IPS-NIHi7 (cell line): ENCODE data around the gene SELE.
"Not testable (repeated sequence)": the region's sequence is repeated elsewhere in the genome, so short reads cannot be mapped to it uniquely, and the experiment has no call there.

Experiments
- DNase-seq: peaks from one replicate; pipeline ENCODE4 v3.0.0; 2012; ENCODE audit warnings: mixed read lengths; ENCODE audit errors: extremely low spot score

The SELE gene

DNA sequence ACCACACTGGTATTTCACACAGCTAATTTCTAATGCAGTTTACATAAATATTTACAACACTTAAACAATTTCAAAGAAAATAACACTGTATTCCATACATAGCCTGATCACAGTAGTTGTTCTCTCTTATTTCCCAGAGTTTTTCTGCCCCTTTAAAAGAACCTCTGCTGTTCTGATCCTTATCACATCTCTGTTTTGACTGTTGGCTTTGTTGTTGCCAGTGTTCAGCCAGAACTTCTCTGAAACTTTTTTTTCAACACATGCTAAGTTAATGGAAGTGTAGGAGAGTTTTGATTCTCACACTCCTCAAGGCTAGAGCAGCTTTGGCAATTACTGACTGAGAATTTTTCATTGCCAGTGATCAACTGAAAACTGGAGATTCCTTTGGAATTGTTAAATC is 11.1 kb downstream of the SELE start:
- DNase-seq = no peak

DNA sequence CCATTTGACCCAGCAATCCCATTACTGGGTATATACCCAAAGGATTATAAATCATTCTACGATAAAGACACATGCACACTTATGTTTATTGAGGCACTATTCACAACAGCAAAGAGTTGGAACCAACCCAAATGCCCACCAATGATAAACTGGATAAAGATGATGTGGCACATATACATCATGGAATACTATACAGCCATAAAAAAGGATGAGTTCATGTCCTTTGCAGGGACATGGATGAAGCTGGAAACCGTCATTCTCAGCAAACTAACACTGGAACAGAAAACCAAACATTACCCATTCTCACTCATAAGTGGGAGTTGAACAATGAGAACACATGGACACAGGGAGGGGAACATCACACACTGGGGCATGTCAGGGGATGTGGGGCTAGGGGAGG is 18.8 kb downstream of the SELE start:
- not testable (repeated sequence) for DNase-seq

DNA sequence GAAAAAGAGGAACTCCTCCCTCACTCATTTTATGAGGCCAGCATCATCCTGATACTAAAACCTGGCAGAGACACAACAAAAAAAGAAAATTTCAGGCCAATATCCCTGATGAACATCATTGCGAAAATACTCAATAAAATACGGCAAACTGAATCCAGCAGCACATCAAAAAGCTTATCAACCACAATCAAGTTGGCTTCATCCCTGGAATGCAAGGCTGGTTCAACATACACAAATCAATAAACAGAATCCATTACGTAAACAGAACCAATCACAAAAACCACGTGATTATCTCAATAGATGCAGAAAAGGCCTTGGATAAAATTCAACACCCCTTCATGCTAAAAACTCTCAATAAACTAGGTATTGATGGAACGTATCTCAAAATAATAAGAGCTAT is 20.8 kb downstream of the SELE start:
- DNase-seq = not testable (repeated sequence)

DNA sequence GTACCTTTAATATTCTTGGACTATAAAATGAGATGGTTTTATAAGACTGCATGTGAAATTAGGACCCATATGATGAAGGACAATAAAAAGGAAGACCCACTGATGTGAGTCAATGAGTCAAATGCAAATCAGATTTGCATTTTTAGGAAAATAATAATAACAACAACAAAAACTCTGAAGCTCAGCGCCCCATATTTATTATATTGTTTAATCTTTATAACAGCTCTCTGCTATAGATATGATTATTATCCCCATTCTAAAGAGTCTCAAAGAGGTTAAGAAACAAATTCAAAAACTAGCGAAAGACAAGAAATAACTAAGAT is 21.6 kb downstream of the SELE start:
- DNase-seq = no peak

DNA sequence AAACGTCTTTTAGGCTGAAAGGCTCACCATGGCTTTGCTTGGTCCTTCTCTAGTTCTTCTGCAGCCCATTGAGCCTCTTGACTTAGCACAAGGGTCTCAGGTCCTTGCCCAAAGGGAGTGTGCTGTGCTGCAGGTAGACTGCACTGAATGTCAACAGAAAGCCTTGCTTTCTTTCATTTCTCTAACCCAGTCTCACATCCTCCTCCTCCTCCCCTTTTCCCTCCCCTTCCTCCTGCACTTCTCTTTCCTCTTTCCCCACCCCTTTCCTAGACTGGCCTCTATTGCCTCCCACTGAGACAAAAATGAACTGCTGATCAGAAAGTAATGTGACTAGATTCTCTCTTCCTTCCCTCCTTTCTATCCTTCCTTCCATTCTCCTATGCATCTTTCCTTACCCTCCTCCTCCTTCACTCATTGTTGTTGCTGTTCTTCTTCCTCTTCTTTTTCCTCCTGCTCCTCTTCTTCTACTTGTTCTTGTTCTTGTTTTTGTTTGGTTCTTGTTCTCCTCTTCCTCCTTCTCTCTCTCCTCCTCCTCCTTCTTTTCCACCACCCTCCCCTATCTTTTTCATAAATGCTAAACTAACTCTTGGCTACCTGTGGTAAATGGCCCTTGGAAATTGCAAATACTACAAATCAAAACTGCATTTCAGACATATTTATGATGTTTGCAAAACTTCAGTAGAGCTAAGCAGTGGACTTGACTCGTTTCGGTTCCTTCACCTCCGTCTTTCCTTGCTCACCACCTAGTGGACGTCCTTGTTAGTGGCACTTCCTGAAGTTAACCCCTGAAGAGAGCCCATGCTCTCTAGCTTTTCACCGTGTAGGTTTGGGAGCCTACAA is 22.2 kb downstream of the SELE start, which contains the start of gene SELL:
Gene SELL (minus strand): TSS at position 152 of the 840 bp plus-strand sequence. CDS start 122 bp downstream, at position 30.
- peak; percentile 74 for DNase-seq

DNA sequence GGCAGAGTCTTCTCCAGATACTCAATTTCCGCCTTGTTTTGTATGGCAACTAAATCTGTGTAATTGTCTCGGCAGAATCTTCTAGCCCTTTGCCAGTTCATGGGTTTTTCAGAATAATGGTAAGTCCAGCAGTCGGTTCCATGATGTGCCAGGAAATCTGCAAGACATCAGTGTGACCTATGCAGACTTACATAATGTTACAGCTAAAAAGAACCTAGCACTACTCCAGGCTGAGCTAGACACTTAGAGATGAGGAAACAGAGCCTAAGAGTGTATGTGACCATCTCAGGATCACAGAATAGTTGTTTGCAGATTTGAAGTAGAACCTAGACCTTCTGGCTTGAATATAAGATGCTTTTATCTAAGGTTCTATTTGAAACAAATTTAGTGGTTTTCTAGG is 25.2 kb downstream of the SELE start:
- no peak for DNase-seq

DNA sequence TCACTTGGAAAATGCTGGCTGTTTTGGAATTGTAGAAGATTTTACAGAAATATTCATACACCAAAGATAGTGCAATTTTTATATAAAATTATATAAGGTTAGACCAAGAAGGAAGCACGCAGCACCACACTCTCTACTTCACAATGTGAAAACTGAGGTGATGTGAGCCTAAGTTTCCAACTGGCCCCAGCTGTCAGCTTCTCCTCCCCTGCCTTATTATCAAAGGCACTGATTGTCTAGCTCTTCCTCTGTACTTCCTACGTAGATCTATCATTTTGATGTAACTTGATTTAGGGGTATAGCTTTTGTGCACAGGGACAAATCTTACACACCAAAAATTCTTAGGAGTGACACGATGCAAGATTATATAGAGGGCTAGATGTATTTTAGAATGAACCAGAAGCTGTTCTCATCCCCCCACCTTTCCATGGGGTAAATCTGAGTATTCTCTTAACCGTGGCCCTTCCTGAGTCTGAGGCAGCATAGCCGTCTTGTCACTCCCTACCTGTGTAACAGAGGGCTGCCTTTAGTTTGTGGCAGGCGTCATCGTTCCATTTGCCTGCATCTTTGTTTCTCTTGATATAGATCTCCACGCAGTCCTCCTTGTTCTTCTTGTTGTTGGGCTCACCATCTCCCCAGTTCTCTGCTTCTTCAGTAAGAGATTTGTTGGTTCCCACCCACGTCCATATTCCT is 25.8 kb downstream of the SELE start:
- DNase-seq = no peak

DNA sequence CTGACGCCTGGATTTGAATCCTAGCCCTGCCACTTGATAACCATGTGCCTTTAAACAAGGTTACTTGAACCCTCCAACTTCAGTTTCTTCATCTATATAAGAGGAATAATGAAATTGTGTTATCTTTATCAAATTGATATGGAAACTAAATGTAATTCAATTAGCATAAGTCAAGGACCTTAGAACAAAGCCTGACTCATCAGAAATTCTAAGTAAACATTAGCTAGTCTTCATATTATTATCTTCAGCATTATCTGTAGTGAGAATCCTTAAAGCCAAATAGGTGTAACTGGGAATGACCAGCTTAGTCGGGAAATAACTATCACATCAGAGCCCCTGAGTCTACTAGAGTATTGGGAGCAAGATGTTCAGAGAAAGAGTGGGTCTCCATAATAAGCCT is 29.1 kb downstream of the SELE start:
- no peak for DNase-seq

DNA sequence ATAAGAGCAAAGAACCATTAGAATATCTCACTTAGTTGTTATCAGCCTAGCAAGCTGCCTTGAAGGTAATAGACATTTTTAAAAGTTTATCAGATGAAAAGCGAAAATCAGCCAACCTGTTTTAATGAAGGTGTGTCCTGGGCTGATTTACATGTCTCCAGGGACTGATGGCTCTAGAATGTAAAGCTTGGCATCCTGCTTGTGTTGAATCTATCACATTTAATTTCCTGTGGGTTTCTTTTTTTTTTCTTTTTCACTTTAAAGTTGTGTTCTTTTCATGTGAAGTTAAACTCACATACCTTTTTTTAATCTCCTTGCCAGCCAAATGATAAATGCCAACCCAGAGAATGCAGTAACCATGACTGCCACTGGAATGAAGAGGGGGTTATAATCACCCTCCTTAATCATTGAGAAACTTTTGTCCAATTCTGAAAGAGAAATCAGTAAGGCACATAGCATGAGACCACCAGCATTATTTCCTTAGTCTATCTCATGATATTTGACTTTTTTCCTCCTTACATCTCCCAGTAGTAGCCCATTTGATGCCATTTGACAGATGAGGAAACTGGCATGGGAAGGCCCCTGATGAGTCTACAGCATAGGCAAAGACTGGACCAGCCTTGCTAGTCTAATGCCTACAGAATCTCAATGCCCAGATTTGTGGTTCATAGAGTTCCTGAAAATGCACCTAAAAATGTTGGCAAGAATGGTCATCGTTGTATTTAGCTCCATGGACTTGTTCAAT is 32.4 kb downstream of the SELE start:
- DNase-seq = no peak

DNA sequence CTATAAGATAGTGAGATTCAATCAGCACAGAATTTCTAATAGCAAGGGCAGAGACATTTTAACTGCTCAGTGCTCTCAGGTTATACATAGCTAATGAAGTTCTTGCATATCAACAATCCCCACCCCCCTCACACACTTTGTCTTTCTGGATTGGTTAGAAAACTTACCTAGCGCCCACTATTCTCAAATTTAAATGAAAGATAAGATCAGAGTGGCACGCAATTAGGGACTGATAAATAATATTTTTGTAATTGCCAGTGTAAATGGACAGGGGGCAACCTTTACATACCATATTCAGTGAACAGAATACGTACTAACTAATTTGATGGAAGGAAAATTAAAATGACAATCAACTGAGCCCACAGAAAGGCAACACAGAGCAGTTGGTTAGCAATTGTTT is 34.2 kb downstream of the SELE start:
- no peak for DNase-seq

DNA sequence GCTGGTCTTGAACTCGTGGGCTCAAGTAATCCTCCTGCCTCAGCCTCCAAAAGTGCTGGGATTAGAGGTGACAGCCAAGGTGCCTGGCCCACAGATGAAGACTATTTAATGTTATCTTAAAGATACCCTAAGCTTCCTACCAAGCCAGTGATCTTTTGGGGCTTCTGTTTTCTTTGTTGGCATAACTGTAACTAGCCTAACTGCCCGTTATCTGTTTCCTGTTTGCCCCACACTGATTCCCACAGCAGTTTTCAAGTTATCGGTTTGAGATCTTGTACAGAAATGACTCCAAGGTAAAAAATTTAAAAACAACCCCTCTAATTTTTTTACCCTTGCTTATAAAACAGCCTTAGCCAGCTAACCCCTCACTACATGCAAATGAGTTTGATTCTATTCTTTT is 34.9 kb downstream of the SELE start:
- DNase-seq = no peak

DNA sequence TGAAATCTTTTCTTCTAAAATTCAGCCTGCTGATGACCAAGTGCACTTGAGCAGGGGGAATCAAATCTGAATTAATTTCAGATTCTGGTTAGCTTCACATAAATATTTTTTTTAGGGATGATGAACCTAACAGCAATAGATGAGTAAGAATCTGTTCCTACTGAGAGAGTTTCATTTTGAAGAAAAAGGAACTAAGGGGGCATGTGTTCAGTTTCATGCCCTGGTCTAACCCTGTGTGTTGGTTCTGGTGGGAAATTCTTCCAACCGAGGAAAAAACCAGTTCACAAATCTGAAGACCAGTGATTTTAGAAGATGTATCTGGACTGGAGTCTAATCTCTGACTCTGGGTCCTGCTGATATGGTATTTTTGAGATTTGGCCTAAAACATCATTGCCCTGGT is 36.1 kb downstream of the SELE start:
- DNase-seq = no peak

DNA sequence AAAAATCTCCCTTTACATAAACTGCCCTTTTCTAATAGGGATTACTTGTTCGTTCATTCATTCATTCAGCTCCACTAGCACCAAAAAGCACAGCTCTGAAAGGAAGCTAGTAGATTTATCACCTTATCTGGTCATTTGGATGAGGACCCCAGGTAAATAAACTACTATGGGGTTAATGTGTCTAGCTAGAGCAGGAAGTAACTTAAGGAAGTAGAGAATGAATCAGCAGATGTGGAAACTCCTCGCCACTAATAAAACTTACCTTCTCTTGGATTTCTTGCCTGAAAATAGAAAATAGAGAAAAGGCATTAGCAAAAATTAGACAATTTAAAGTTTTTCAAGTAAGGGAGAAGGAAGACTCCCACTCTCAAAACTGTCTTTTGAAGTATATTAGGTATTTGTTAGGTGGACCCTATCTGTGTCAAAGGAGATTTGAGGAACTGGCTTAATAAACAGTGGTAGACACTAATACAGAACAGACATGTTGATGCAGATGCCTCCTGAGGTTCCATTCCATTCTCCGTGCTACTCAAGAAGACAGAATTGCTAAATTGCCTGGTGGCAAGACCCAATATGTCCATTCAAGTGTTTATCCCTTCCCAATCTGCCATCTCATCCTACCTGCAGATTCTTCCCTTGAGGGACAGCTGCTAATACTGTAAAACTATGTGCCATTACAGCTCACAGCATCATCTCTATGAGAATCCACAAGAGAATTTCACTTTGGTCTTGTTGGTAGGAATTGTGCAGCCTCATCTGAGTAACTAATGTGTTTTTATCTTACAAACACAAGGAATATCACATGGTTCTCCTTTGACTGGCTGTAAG is 37.4 kb downstream of the SELE start:
- DNase-seq = no peak

DNA sequence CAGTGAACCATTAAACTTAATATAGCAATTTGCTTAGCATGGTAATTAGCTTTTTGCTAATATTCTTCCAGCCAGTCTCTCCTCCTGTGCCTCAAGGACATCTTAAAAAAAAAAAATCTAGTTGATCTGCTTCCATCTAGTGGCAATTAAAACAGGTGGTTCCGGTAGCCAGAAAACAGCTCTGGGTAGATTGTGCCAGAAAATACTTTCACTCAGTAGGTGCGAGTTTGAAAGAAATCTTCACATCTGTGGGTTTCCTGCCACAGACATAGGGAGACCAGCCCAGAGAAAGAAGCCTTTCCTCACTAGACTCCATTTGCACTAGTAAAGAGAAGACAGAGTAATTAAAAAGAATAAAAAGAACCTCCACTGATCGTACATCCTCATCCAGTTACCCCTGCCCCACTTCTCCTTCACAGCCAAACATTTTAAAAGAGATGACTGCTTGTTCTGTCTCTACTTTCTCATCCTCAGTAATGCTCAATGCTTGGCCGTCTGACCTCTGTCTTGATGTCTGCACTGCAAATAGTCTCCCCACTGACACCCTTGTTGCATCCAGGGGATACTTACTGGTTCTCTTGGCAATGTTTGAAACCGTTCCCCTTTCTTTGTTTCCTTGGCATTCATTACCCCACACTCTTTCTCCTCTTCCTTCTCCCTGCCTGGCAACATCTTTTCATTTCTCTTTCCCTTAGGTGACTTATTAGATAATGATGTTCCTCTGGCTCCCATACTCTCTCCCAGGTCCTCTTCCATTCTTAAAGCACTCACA is 39.4 kb downstream of the SELE start:
- no peak for DNase-seq

DNA sequence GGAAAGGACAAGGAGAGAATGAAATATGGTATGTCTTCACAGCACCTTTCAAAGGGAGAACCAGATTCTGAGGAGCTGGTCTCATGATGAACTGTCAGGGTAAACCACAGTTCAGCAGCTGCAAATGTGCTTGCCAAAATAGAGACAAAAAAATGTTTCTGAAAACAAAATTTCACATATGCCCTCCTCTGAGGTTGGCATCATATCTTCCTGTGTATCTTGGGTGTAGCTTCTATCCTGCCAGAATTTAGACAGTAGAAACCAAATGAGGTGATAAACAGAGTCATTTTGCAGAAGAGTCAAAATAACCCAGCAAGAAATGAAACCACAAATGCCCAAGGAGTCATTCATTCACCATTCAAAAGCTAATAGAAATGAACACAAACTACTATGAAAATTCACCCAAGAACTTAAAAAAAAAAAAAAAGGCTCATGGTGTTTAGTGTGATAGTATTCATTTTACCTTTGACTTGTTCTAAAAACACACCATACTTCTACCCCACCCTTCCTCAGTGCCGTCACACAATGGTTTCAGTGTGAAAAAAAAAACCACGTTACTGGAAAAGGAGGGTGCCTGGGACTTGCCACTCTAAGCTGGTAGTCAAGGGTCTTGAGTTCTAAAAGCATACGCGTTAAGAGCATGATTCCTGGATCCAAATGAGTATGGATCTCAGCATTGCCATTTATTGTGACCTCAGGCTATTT is 41.0 kb downstream of the SELE start:
- no peak for DNase-seq

DNA sequence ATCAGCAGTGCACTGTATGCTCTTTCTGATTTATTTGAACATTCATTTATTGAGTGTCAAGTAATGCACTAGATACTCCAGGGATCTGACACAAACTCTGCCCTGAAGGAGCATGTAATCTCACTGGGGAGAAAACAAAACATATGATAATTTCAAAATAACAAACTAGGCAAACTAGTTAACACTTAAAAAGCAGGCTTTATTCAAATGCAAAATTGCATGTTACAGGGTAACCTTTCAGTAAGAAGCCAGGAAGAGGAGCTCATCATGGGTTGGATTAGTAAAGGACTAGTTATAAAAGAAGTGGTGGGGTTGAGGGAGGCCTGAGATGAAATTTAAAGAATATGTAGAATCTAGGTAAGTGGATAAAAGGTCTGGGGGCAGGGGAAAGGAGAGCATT is 43.4 kb downstream of the SELE start:
- no peak for DNase-seq

DNA sequence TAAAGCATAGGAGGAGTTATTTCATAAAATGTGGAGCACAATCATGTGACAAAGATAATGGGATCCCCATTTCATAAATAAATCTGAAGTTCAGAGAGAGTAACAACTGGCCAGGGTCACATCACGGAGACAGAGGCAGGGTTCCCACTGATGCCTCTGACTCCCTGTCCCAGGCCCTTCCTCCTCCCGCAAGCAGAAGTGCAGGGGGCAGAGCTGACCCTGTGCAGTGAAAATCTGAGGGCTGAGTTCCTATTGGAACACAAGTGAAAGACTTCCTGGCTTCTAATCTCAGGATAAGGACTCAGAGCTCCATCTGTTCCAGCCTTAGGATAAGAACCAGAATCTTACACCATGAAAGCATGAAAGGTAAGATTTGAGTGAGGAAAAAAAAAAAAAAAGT is 44.5 kb downstream of the SELE start:
- no peak for DNase-seq

DNA sequence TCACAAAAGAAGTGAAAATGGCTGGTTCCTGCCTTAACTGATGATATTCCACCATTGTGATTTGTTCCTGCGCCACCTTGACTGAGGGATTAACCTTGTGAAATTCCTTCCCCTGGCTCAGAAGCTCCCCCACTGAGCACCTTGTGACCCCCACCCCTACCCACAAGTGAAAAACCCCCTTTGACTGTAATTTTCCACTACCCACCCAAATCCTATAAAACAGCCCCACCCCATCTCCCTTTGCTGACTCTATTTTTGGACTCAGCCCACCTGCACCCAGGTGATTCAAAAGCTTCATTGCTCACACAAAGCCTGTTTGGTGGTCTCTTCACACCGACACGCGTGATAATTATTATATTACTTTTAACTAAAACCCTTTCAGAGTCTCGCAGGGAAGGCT is 45.5 kb downstream of the SELE start:
- not testable (repeated sequence) for DNase-seq

DNA sequence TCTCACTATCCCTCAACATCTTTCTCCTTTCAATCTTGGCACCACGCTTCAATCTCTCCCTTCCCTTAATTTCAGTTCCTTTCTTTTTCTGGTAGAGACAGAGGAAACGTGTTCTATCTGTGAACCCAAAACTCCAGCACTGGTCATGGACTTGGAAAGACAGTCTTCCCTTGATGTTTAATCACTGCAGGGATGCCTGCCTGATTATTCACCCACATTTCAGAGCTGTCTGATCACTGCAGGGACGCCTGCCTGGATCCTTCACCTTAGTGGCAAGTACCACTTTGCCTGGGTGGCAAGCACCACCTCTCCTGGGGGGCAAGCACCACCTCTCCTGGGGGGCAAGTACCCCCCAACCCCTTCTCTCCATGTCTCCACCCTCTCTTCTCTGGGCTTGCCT is 50.2 kb downstream of the SELE start:
- DNase-seq = no peak

DNA sequence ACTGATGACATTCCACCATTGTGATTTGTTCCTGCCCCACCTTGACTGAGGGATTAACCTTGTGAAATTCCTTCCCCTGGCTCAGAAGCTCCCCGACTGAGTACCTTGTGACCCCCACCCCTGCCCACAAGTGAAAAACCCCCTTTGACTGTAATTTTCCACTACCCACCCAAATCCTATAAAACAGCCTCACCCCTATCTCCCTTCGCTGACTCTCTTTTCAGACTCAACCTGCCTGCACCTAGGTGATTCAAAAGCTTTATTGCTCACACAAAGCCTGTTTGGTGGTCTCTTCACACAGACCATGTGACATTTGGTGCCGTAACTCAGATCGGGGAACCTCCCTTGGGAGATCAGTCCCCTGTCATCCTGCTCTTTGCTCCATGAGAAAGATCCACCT is 50.7 kb downstream of the SELE start:
- not testable (repeated sequence) for DNase-seq
